IPS-15b (cell line): Measurements from ENCODE around the gene ZNF160.
A peak's percentile ranks its signal among the peaks of the same experiment; 100 is the strongest.
"Not testable (repeated sequence)": the region's sequence is repeated elsewhere in the genome, so short reads cannot be mapped to it uniquely, and the experiment has no call there.

Source experiments
- H3K27me3 ChIP-seq: one replicate; pipeline ENCODE4 v1.6.1; 2013; ENCODE audit warnings: low read length; ENCODE audit not compliant: control insufficient read depth, insufficient read depth
- H3K36me3 ChIP-seq: one replicate; pipeline ENCODE4 v1.6.1; 2013; ENCODE audit warnings: low read length; ENCODE audit not compliant: control insufficient read depth, insufficient read depth
- H3K4me1 ChIP-seq: one replicate; pipeline ENCODE4 v1.6.1; 2013; ENCODE audit warnings: mild to moderate bottlenecking, low read length; ENCODE audit not compliant: control insufficient read depth, insufficient read depth
- H3K4me3 ChIP-seq: one replicate; pipeline ENCODE4 v1.5.1; 2013; ENCODE audit warnings: low read depth, low read length
- H3K9ac ChIP-seq: one replicate; pipeline ENCODE4 v1.6.1; 2013; ENCODE audit warnings: low read depth, mild to moderate bottlenecking, low read length
- H3K9me3 ChIP-seq: one replicate; pipeline ENCODE4 v1.6.1; 2013; ENCODE audit warnings: mild to moderate bottlenecking, low read length; ENCODE audit not compliant: control insufficient read depth, insufficient read depth

ZNF160 gene

GRCh38 chr19:53103234-53104203 is at the start of gene ZNF160:
TSS of gene ZNF160 (minus strand) at chr19:53103422. CDS start at chr19:53086276, 17,146 bp downstream.
- H3K4me1 ChIP-seq: peaks cover 3% of the 10 kb centered on the region
- H3K9ac ChIP-seq: peak within 1 kb of the TSS; percentile 91
- H3K4me3 ChIP-seq: peak within 1 kb of the TSS; percentile 95
- no peaks in the 10 kb centered on the region for H3K9me3 ChIP-seq
- H3K36me3 ChIP-seq: peaks cover 1% of the 10 kb centered on the region
- no peaks in the 10 kb centered on the region for H3K27me3 ChIP-seq

GRCh38 chr19:53147645-53148044 is 44.4 kb upstream of the ZNF160 start:
- no peaks in the 10 kb centered on the region for H3K4me1 ChIP-seq
- no peak overlapping the region for H3K4me3 ChIP-seq
- peaks cover 2% of the 10 kb centered on the region for H3K36me3 ChIP-seq
- no peaks in the 10 kb centered on the region for H3K27me3 ChIP-seq
- H3K9ac ChIP-seq: no peak overlapping the region
- peaks cover 7% of the 10 kb centered on the region for H3K9me3 ChIP-seq

- Histone ChIP-seq H3K4me3 (no peak overlapping the region), H3K36me3 (peaks cover 16% of the 10 kb centered on the region), H3K9me3 (peaks cover 34% of the 10 kb centered on the region)
Measured at GRCh38 chr19:53140351-53140750, 37.1 kb upstream of the ZNF160 start.

GRCh38 chr19:53136432-53136831 is 33.2 kb upstream of the ZNF160 start:
- H3K9ac ChIP-seq: no peak overlapping the region
- H3K27me3 ChIP-seq: peaks cover 8% of the 10 kb centered on the region
- H3K9me3 ChIP-seq: peaks cover 18% of the 10 kb centered on the region
- H3K4me3 ChIP-seq: no peak overlapping the region
- H3K36me3 ChIP-seq: peaks cover 7% of the 10 kb centered on the region
- H3K4me1 ChIP-seq: peaks cover 12% of the 10 kb centered on the region

More at GRCh38 chr19:53140351-53140750, 37.1 kb upstream of the ZNF160 start:
- no peak overlapping the region for H3K9ac ChIP-seq
- H3K4me1 ChIP-seq: no peaks in the 10 kb centered on the region
- no peaks in the 10 kb centered on the region for H3K27me3 ChIP-seq

GRCh38 chr19:53132141-53132991 is 29.1 kb upstream of the ZNF160 start, which contains the start of gene ZNF415:
TSS of gene ZNF415 (minus strand) at chr19:53132910. CDS start at chr19:53122676, 10,234 bp downstream.
- peaks cover 11% of the 10 kb centered on the region for H3K27me3 ChIP-seq
- peak within 1 kb of the TSS; percentile 77 for H3K9ac ChIP-seq
- H3K36me3 ChIP-seq: no peaks in the 10 kb centered on the region
- peaks cover 16% of the 10 kb centered on the region for H3K4me1 ChIP-seq
- peak within 1 kb of the TSS; percentile 78 for H3K4me3 ChIP-seq
- no peaks in the 10 kb centered on the region for H3K9me3 ChIP-seq

GRCh38 chr19:53131727-53132126 is 28.5 kb upstream of the ZNF160 start:
- peak overlapping the region; percentile 54 for H3K9ac ChIP-seq

GRCh38 chr19:53131085-53131590 is 27.9 kb upstream of the ZNF160 start:
- Histone ChIP-seq H3K4me3 (peak overlapping the region; percentile 78), H3K9ac (no peak overlapping the region), H3K27me3 (peaks cover 11% of the 10 kb centered on the region), H3K36me3 (no peaks in the 10 kb centered on the region), H3K9me3 (no peaks in the 10 kb centered on the region), H3K4me1 (peaks cover 16% of the 10 kb centered on the region)

More at GRCh38 chr19:53131727-53132126, 28.5 kb upstream of the ZNF160 start:
- peak overlapping the region; percentile 78 for H3K4me3 ChIP-seq
- peaks cover 11% of the 10 kb centered on the region for H3K27me3 ChIP-seq
- H3K4me1 ChIP-seq: peaks cover 16% of the 10 kb centered on the region
- no peaks in the 10 kb centered on the region for H3K9me3 ChIP-seq
- no peaks in the 10 kb centered on the region for H3K36me3 ChIP-seq

- Histone ChIP-seq H3K36me3 (no peaks in the 10 kb centered on the region), H3K4me3 (no peak overlapping the region), H3K27me3 (peaks cover 11% of the 10 kb centered on the region), H3K4me1 (peaks cover 16% of the 10 kb centered on the region), H3K9ac (no peak overlapping the region), H3K9me3 (no peaks in the 10 kb centered on the region)
Measured at GRCh38 chr19:53130506-53130905, 27.3 kb upstream of the ZNF160 start.

- H3K4me3 ChIP-seq, H3K27me3 ChIP-seq, H3K36me3 ChIP-seq, H3K9ac ChIP-seq, H3K4me1 ChIP-seq, H3K9me3 ChIP-seq: not testable (repeated sequence)
Measured at GRCh38 chr19:53126733-53127526, 23.7 kb upstream of the ZNF160 start.

- Histone ChIP-seq H3K9me3 (no peaks in the 10 kb centered on the region), H3K9ac (no peak overlapping the region), H3K4me3 (no peak overlapping the region), H3K27me3 (no peaks in the 10 kb centered on the region), H3K36me3 (peaks cover 2% of the 10 kb centered on the region), H3K4me1 (no peaks in the 10 kb centered on the region)
Measured at GRCh38 chr19:53123400-53123799, 20.2 kb upstream of the ZNF160 start.

- Histone ChIP-seq H3K9me3 (no peaks in the 10 kb centered on the region), H3K36me3 (peaks cover 18% of the 10 kb centered on the region)
Measured at GRCh38 chr19:53112286-53112685, 9.1 kb upstream of the ZNF160 start.

More at GRCh38 chr19:53112286-53112685, 9.1 kb upstream of the ZNF160 start:
- H3K27me3 ChIP-seq: no peaks in the 10 kb centered on the region
- H3K4me1 ChIP-seq: no peaks in the 10 kb centered on the region
- H3K9ac ChIP-seq: no peak overlapping the region
- H3K4me3 ChIP-seq: no peak overlapping the region
